HepG2 (cell line): Measurements from ENCODE around the gene GGACT. TPM values are rescaled to one million over a fixed set of nuclear protein-coding genes. Genes with fewer than 3 reads are reported as not detected.

Source experiments
- ATAC-seq: fragments of 200-7000 bp; cut with Tn5 transposase; 3 replicates; pipeline ENCODE4 v1.9.1; 2020; ENCODE audit warnings: mild to moderate bottlenecking, moderate library complexity
- BruUV-seq: library from RNA; stranded (reverse); fragments of 400-500 nt; replicated peaks from 2 replicates; lab custom pipeline; 2021; lab: Mats Ljungman, UMichigan
- CTCF ChIA-PET: fragments of 300-600 bp; formaldehyde crosslinking; extraction: SDS; loops from one replicate; lab custom pipeline; 2021; ENCODE audit warnings: low total read pairs, inconsistent platforms, low intra/inter-chr PET ratio; lab: Yijun Ruan, JAX
- POLR2A ChIA-PET: fragments of 350-600 bp; sonication (Branson Sonifier 250); formaldehyde crosslinking; loops from one replicate; lab custom pipeline; 2020; ENCODE audit warnings: antibody characterized with exemption, inconsistent platforms; lab: Yijun Ruan, JAX
- DNase-seq: peaks from one replicate; pipeline ENCODE4 v3.0.0-alpha.2; 2015; ENCODE audit warnings: low spot score
- FAIRE-seq: peaks from 3 replicates; lab custom pipeline; 2011; peaks lifted over from hg19 to GRCh38; lab: Jason Lieb, UNC
- H2AFZ ChIP-seq: one replicate; pipeline ENCODE4 v1.6.1; 2011; ENCODE audit warnings: low read length, inconsistent platforms
- H3K27ac ChIP-seq: fragments of 300-600 bp; 3 replicates; pipeline ENCODE4 v1.8.0; 2011; ENCODE audit warnings: mixed run types, mild to moderate bottlenecking, mixed read lengths, low read length, inconsistent platforms; ENCODE audit not compliant: insufficient read depth; ENCODE audit errors: extremely low read length
- H3K27me3 ChIP-seq, 2 experiments: fragments of 200-600 bp in 1 of 2; 2 replicates in 1 of 2; 3 replicates in 1 of 2; pipeline versions ENCODE4 v1.6.0 to v1.8.0; 2011; ENCODE audit warnings: low read length in 2 of 2, mild to moderate bottlenecking in 2 of 2, moderate library complexity in 2 of 2, inconsistent platforms in 1 of 2; ENCODE audit not compliant: insufficient read depth in 2 of 2, control insufficient read depth in 1 of 2
- H3K36me3 ChIP-seq, 2 experiments: fragments of 200-600 bp in 1 of 2; replicated peaks in 1 of 2; 2 replicates in 1 of 2; 3 replicates in 1 of 2; pipeline versions ENCODE4 v1.5.1 to v1.8.0; 2011; ENCODE audit warnings: low read length in 2 of 2, inconsistent platforms in 1 of 2; ENCODE audit not compliant: insufficient read depth in 2 of 2, control insufficient read depth in 1 of 2
- H3K4me1 ChIP-seq: 2 replicates; pipeline ENCODE4 v1.5.1; 2012; ENCODE audit warnings: low read length, inconsistent platforms; ENCODE audit not compliant: insufficient read depth
- H3K4me2 ChIP-seq: 2 replicates; pipeline ENCODE4 v1.6.0; 2011; ENCODE audit warnings: low read depth, low read length, inconsistent platforms
- H3K4me3 ChIP-seq, 3 experiments: fragments of 200-600 bp in 1 of 3; sonication (generic), shearing (Covaris generic) in 1 of 3; replicated peaks in 1 of 3; 2 replicates each; pipeline ENCODE4 v1.5.1; 2011 to 2016; ENCODE audit warnings: low read length in 3 of 3, inconsistent platforms in 2 of 3, low read depth in 2 of 3, mild to moderate bottlenecking in 2 of 3, control low read depth in 1 of 3, mixed read lengths in 1 of 3; ENCODE audit not compliant: insufficient read depth in 1 of 3
- H3K79me2 ChIP-seq: one replicate; pipeline ENCODE4 v1.6.1; 2011; ENCODE audit warnings: low read length, inconsistent platforms; ENCODE audit not compliant: insufficient read depth
- H3K9ac ChIP-seq: 2 replicates; pipeline ENCODE4 v1.6.0; 2011; ENCODE audit warnings: mild to moderate bottlenecking, low read depth, low read length, inconsistent platforms; ENCODE audit not compliant: insufficient read depth
- H3K9me3 ChIP-seq: 2 replicates; pipeline ENCODE4 v1.5.1; 2012; ENCODE audit warnings: mild to moderate bottlenecking, low read length
- H4K20me1 ChIP-seq: 2 replicates; pipeline ENCODE4 v1.6.0; 2011; ENCODE audit warnings: inconsistent platforms, mild to moderate bottlenecking, low read length, moderate library complexity; ENCODE audit not compliant: insufficient read depth
- CBX1 ChIP-seq: IDR thresholded peaks from one replicate; pipeline ENCODE4 v1.6.1; 2016; ENCODE audit warnings: antibody characterized with exemption, low read depth
- CENPBD1 ChIP-seq: sonication (generic); formaldehyde crosslinking; IDR thresholded peaks from 2 replicates; pipeline ENCODE4 v1.8.0; 2022; ENCODE audit warnings: missing genetic modification reagents, low read depth, mild to moderate bottlenecking, borderline replicate concordance
- DNMT3B ChIP-seq: conservative IDR thresholded peaks from 2 replicates; pipeline ENCODE4 v1.6.1; 2016; ENCODE audit warnings: missing biosample characterization, control low read depth
- GATAD2A ChIP-seq: IDR thresholded peaks from 2 replicates; pipeline ENCODE4 v1.6.1; 2016
- ISL2 ChIP-seq: sonication (generic); formaldehyde crosslinking; IDR thresholded peaks from 2 replicates; pipeline ENCODE4 v1.5.0; 2020; ENCODE audit warnings: missing genetic modification reagents
- KAT7 ChIP-seq: IDR thresholded peaks from 2 replicates; pipeline ENCODE4 v1.6.1; 2018; ENCODE audit warnings: borderline replicate concordance, missing compliant biosample characterization
- MXI1 ChIP-seq: IDR thresholded peaks from 3 replicates; pipeline ENCODE4 v1.6.1; 2012; ENCODE audit warnings: low read depth, low read length, inconsistent platforms, borderline replicate concordance
- PLSCR1 ChIP-seq: sonication (generic); formaldehyde crosslinking; IDR thresholded peaks from 2 replicates; pipeline ENCODE4 v1.5.0; 2020; ENCODE audit warnings: missing genetic modification reagents, mild to moderate bottlenecking, borderline replicate concordance
- PRMT3 ChIP-seq: sonication (generic); formaldehyde crosslinking; IDR thresholded peaks from 2 replicates; pipeline ENCODE4 v1.8.1; 2022; ENCODE audit warnings: low read depth, mild to moderate bottlenecking, moderate library complexity, missing genetic modification reagents, borderline replicate concordance
- SP1 ChIP-seq, 2 experiments: fragments of 450-650 bp in 1 of 2; sonication (generic) in 1 of 2; formaldehyde crosslinking in 1 of 2; IDR thresholded peaks; 2 replicates each; pipeline versions ENCODE4 v1.4.0 to v1.6.1; 2016 to 2020; ENCODE audit warnings: missing genetic modification reagents in 1 of 2
- STAG1 ChIP-seq: sonication (generic); formaldehyde crosslinking; IDR thresholded peaks from 2 replicates; pipeline ENCODE4 v1.4.0; 2020; ENCODE audit warnings: missing genetic modification reagents
- ZBTB7B ChIP-seq: sonication (generic); formaldehyde crosslinking; IDR thresholded peaks from 2 replicates; pipeline ENCODE4 v1.4.0; 2020; ENCODE audit warnings: missing genetic modification reagents
- ZKSCAN1 ChIP-seq: fragments of 150-350 bp; IDR thresholded peaks from 2 replicates; pipeline ENCODE4 v1.6.1; 2014; ENCODE audit warnings: low read length
- ZNF121 ChIP-seq: sonication (generic); formaldehyde crosslinking; IDR thresholded peaks from 2 replicates; pipeline ENCODE4 v1.5.0; 2020; ENCODE audit warnings: mild to moderate bottlenecking, missing genetic modification reagents
- ZNF337 ChIP-seq: sonication (generic); formaldehyde crosslinking; IDR thresholded peaks from 2 replicates; pipeline ENCODE4 v1.5.1; 2020; ENCODE audit warnings: missing genetic modification reagents, low read depth, mild to moderate bottlenecking, borderline replicate concordance
- ZNF564 ChIP-seq: sonication (generic); formaldehyde crosslinking; IDR thresholded peaks from 2 replicates; pipeline ENCODE4 v1.8.1; 2023; ENCODE audit warnings: mild to moderate bottlenecking, missing genetic modification reagents
- WGBS: methylation state at CpG from one replicate; pipeline ENCODE4 v1.1.6; 2017; ENCODE audit warnings: low lambda C conversion rate; 5-methylcytosine and 5-hydroxymethylcytosine counted together
- in situ Hi-C: cut with HindIII; loops from 2 replicates; pipeline ENCODE4 v1.10.0; 2017; ENCODE audit warnings: low pct_unique_long_range_greater_than_20kb; ENCODE audit not compliant: extremely low pct_ligation_motif_present
- intact Hi-C: fragments of 100-400 bp; cut with micrococcal nuclease; formaldehyde crosslinking; loops from one replicate; pipeline ENCODE4 v1.10.0; 2022; ENCODE audit not compliant: unreplicated experiment
- polyA plus RNA-seq, 8 experiments: library from polyadenylated mRNA; depleted of rRNA in 3 of 8; stranded (reverse) in 7 of 8; unstranded in 1 of 8; fragments of >200 nt; fragmentation: Illumina TruSeq in 4 of 8; extraction: Trizol in 4 of 8; gene quantifications; 2 replicates each; pipeline versions ENCODE4 v1.2.1 to v1.2.3, GENCODE V29; 2011 to 2016; ENCODE audit warnings: low read depth in 4 of 8, missing spikeins in 1 of 8, mixed read lengths in 1 of 8; ENCODE audit not compliant: insufficient read depth in 1 of 8
- total RNA-seq, 5 experiments: library from RNA; depleted of rRNA; stranded (reverse); fragments of >200 nt; fragmentation: Illumina TruSeq; extraction: Trizol; gene quantifications; 2 replicates each; pipeline ENCODE4 v1.2.3, GENCODE V29; 2016; ENCODE audit warnings: low read depth in 1 of 5

GGACT gene
- total and polyA plus RNA-seq, 2 of the 13 experiments (the other 11 are each of a cell fraction or from before 2014, with no cell fraction given): 1.7 to 1.9 TPM

GRCh38 chr13:100508996-100509395 is 79.6 kb downstream of the GGACT start (continued):
- TF ChIP-seq KAT7: no peak
- TF ChIP-seq ZNF337: no peak
- no peak for TF ChIP-seq CBX1
- TF ChIP-seq ZKSCAN1: no peak
- no peak for TF ChIP-seq ISL2 (CRISPR knock-in tag)
- no peak for TF ChIP-seq SP1 (IDR thresholded peaks at IDR 0.05)
- no peak for TF ChIP-seq SP1 (CRISPR knock-in tag; IDR thresholded peaks at IDR 0.05)
- no peak for TF ChIP-seq PLSCR1
- no peak for TF ChIP-seq GATAD2A (CRISPR knock-in tag)
- no peak for TF ChIP-seq ZNF564 (CRISPR knock-in tag)
- no peak for TF ChIP-seq ZBTB7B (CRISPR knock-in tag)

GRCh38 chr13:100508455-100508854 is 80.1 kb downstream of the GGACT start:
- Histone ChIP-seq H2AFZ (no peak overlapping the region), H3K4me1 (no peaks in the 10 kb centered on the region)
- TF ChIP-seq PRMT3 (CRISPR knock-in tag): no peak
- TF ChIP-seq STAG1 (CRISPR knock-in tag): no peak
- TF ChIP-seq ZNF121 (CRISPR knock-in tag): no peak
- no peak for TF ChIP-seq CENPBD1 (CRISPR knock-in tag)
- no peak for TF ChIP-seq DNMT3B (CRISPR knock-in tag)
- no peak for TF ChIP-seq MXI1
- TF ChIP-seq, all 625 proteins: peak for 0
- POLR2A ChIA-PET: no interaction called here
- Histone ChIP-seq H3K4me3 (no peak overlapping the region), H3K27ac (no peak overlapping the region), H3K27me3 (no peaks in the 10 kb centered on the region), H4K20me1 (no peaks in the 10 kb centered on the region), H3K4me2 (no peak overlapping the region), H3K36me3 (no peaks in the 10 kb centered on the region), H3K9ac (no peak overlapping the region), H3K79me2 (no peaks in the 10 kb centered on the region), H3K9me3 (no peaks in the 10 kb centered on the region)
- DNase-seq (no peak), FAIRE-seq (no peak), ATAC-seq (no peak)
- intact Hi-C loops (no loop called here), in situ Hi-C loops (no loop called here)
- CTCF ChIA-PET: no interaction called here
- 95% methylated on average over 6 of the region's 6 CpGs for WGBS
- no TSS peak for BruUV-seq
